GM12891 (cell line): Measurements from ENCODE around the gene MATK.

Experiments
- POLR2A ChIP-seq: IDR thresholded peaks from 2 replicates; pipeline ENCODE4 v1.6.1; 2011; ENCODE audit warnings: low read depth, low read length, control low read depth
- TAF1 ChIP-seq: IDR thresholded peaks from 2 replicates; pipeline ENCODE4 v1.6.1; 2011; ENCODE audit warnings: low read depth, low read length, control low read depth

DNA sequence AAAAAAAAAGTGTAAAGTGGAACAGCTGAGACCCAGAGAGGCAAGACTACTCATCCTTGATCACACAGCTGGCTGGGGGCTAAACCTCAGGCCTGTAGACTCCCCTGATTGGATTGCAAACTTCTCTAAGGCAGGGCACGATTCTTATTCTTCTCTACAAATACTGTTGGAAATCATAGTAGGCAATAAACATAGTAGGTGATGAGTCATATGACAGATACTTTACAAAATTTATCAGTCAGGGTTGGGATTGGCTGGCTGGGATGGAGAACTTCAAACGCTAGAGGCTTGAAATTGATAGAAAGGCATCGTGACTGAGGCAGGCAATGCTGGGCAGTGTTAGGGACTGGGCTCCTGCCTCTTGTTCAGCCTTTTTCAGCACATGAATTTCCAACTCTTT, 5.9 kb upstream of the MATK start:
- TF ChIP-seq TAF1 = no peak
- TF ChIP-seq POLR2A = no peak
